HG02610 (cell line): Measurements from ENCODE around the gene VENTX.

ENCODE experiments used
- ATAC-seq: cut with Tn5 transposase; IDR thresholded peaks from one replicate; pipeline ENCODE4 v1.9.1; 2021; ENCODE audit warnings: mild to moderate bottlenecking, moderate library complexity; ENCODE audit not compliant: unreplicated experiment

Gene VENTX

GRCh38 chr10:133282846-133283390 lies 45.3 kb downstream of the VENTX start:
- no peak for ATAC-seq

DNA sequence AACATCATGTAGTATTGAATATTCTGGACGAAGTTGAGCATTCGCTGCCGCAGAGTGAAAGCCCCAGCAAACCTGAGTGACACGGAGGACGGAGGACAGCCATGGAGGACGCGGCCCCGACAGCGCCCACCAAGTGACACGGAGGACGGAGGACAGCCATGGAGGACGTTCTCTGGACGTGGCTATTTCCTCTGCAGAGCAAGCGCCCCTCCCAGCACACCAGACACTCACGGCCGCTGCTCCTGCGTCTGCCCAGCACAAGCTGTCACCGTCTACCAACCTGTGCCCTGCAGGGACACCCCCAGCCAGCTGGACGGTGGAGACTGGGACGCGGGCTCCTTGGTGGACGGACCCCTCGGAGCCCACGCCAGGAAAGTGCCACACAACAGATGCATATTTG lies 46.3 kb downstream of the VENTX start:
- no peak for ATAC-seq

GRCh38 chr10:133285217-133285616 lies 47.6 kb downstream of the VENTX start:
- ATAC-seq = no peak

- ATAC-seq = no peak
These were observed 48.7 kb downstream of the VENTX start for GRCh38 chr10:133286366-133286765.

DNA sequence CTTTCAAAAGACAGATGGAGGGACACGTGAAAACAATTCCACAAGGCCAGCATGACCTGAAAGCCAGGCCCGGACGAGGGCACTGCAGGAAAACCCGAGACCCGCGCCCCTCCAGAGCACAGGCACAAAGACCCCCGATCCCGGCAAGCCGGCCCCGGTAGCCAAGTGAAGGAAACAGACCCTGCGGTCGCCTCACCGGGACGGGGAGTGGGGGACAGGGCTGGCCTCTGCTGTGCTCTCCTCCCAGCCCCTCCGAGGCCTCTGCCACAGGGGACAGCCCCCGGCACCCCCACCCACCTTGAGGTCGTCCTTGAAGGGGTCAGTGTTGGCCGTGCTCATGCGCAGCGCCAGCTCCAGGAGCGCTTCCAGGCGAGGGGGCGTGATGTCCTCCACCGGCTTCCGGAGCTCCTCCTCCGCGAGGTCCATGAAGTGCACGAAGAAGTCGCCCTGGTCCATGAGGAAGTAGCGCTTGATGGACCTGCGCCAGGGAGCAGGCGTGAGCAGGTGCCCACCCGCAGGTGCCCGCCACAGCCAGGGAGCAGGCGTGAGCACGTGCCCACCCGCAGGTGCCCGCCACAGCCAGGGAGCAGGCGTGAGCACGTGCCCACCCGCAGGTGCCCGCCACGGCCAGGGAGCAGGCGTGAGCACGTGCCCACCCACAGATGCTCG lies 50.3 kb downstream of the VENTX start:
- ATAC-seq = no peak

DNA sequence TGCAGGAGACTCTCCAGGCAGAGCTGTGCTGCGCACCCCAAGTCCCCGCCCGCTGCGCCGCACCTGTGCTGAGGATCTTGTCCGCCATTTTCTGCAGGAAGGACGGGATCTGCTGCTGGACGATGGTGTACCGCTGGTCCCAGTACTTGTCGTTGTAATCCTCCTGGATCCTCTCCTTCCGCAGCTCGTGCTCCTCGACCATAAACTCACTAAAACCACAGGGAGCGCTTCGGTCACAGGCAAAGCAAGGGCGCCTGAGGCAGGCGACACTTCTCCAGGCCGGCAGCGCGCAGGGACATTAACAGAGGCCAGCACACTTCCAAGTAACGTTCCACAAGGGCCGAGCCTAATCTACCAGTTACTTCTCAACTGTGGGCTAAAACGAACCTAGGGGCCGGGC lies 52.1 kb downstream of the VENTX start:
- ATAC-seq = no peak
